ENCODE data around the gene TBC1D22A. TPM values are rescaled to one million over a fixed set of nuclear protein-coding genes. Genes with fewer than 3 reads are reported as not detected.

The TBC1D22A gene
- total RNA-seq, 1 experiment from 2014 or later, result 12.2 TPM

GRCh38 chr22:46953968-46954765 lies 191.7 kb downstream of the TBC1D22A start:
- DNase-seq (ENCODE audit: low read depth), result no peak

- no peak for DNase-seq (ENCODE audit: low read depth)
Observed at GRCh38 chr22:46954781-46955180, 192.3 kb downstream of the TBC1D22A start.

- DNase-seq (ENCODE audit: low read depth), result no peak
Observed at GRCh38 chr22:46956498-46957215, 194.2 kb downstream of the TBC1D22A start.

DNA sequence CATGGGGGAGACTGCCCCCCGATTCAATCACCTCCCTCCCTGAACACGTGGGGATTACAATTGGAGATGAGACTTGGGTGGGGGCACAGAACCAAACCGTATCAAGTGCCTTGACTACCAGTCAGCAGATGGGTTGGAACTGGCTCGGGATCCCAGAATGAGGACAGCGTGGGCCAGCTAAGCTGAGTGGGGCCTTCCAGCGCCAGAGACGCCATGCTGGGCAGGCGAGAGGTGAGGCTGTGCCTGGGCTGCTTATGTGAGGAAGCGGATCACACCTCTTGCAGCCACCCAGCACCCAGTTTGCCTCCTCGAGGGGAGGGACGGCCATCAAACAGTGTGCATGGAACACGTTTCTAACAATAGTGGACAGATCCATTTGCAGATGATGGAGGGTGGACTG lies 195.1 kb downstream of the TBC1D22A start:
- no peak for DNase-seq (ENCODE audit: low read depth)

DNA sequence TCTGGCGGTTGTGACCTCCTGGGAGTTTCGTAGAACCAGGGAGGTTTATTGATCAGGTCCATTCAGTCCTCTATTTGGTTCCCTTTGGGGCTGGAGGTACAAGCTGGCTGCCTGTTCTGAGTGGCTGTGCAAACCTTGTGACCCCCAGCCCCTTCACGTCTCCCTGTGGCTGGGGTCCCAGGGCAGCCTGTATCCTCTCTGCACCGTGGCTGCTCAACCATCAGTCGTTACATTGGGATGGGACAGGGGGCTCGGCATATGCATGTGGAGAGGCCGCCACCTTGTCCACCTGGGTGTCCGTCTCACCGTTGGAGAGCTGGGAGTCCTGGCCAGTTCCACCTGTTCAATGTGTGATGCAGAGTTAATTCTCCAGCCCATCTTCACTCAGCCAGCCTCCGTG lies 195.7 kb downstream of the TBC1D22A start:
- no peak for DNase-seq (ENCODE audit: low read depth)

DNA sequence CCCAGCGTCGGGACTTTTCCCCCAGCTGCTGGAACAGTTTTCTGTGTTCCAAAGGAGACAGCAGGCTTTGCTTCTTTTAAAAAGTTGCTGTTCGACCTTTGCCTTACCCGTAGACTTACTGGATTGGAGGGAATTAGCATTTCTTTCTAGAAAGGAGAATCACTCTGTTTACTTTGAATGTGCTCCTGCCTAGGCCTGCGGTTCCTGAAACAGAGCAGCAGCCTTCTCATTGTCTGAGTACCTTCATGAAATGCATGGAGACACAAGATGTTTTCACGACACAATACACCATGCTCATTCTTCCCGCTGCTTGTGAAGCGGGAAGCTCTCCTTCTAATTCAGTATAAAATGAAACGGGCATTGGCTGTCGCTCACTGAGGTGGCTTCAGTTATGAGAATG lies 196.2 kb downstream of the TBC1D22A start:
- DNase-seq (ENCODE audit: low read depth), result no peak

DNA sequence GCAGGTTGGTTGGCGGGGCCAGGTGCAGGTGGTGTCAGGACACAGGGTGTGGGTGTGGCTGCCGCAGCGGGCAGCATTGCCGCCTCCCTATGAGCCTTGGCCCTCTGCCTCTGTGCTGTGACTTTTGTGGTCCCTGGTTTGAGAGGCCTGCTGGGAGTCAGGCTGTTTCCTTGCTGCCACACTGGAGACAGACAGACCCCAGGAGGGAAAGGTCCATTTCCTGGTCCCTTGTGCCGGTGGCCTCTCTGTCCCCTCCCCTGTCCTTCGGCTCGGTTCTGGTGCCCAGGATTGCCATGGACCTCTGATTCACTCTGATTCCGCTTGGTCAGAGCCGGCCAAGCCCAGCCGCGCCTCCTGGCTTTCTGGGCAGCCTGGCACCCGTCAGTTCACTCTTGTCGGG lies 196.9 kb downstream of the TBC1D22A start:
- DNase-seq (ENCODE audit: low read depth), result no peak

- no peak for DNase-seq (ENCODE audit: low read depth)
Observed at GRCh38 chr22:46961591-46962295, 199.3 kb downstream of the TBC1D22A start.

DNA sequence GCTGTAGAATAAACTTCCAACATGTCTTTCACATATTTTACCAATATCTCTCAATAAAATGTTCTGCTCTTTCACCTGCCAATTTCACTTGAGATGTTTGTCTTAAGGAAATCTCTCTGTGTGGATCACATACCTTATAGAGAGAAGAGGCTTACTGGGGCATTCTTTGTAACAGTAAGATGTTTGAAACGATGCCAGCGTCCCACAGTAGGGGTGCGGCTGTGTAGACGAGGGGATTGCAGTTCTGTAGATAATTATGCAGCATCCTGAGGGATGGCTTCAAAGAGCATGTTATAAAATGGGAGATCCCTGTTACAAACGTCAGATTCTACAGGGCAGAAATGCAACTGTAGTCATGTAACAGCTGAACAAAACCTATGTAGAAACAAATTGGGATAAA lies 200.0 kb downstream of the TBC1D22A start:
- no peak for DNase-seq (ENCODE audit: low read depth)

DNA sequence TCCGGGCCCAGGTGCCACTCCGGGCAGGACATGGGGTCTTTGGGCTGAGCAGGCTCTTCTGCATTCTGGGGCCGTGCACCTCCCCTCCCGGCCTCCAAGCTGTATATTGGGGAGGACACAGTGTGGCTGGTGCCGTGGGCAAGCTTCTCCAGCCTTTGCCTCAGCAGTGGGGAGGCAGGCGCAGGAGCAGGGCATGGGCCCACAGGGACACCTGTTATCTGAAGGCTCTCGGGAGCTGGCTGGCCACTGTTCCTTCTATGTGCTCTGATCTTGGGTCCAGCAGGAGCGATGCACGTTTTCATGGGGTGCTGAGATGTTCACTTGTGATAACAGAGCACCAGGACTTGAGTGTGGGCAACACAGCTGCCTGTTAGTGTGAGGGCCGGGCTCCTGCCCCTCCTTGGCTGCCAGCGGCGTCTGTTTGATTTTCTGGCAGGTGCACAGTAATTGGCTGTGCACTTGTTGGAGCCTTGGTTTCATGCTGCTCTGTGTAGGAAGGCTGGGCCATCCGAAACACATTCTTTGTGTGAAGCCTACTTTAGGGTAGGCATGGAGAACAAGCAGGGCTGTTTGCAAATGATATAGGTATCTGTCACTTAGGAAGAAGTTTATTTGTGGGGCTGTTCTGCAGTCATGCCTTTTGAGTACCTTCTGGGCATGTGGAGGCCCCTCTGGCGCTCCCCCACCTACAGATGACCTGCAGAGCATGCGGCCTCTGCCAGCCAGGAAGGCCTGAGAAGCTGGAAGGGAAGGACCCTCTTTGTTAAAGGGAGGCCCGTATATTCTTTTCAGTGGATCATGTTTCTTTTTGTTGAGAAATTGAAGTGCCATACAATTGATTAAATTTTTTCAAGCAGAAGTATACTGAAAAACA lies 201.5 kb downstream of the TBC1D22A start:
- DNase-seq (ENCODE audit: low read depth), result no peak

DNA sequence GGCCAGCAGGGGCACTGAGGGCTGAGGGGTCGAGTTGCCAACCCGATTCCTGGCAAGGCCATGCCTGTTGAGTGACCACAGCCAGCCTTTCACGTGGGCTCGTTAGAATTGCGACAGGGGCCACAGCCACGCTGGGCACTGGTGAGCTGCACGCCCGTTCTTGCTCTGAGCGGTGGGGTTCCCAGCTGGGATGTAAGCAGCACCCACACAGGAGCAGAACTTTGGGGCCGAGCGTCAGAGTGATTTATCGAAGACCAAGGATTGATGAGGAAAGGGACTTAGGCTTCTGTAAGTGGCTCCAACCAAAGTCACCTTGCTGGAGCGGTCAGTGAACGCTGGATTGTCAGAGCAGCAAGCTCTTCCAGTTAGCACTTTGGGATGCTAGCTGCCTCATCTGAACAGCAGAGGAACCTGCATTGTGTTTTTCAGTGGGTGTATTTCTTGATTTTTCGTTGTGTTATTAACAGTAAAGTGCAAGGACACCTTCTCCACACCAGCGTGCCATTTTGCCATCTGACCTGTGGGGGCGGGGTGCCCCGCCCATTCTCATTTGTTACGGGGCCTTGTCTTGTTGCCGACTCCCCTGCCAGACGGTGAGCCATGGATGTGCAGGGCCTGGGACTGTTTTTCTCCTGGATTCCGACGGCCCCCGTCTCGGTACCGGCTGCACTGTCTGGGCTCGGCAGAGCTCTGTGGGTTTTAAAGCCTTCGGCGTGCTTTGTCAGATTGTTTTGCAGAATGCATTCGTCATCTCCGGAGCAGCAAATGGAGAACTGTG lies 202.5 kb downstream of the TBC1D22A start:
- DNase-seq (ENCODE audit: low read depth), result no peak

- DNase-seq (ENCODE audit: low read depth), result no peak
Observed at GRCh38 chr22:46965555-46966494, 203.4 kb downstream of the TBC1D22A start.

- DNase-seq (ENCODE audit: low read depth), result no peak
Observed at GRCh38 chr22:46966495-46966845, 204.0 kb downstream of the TBC1D22A start.

- DNase-seq (ENCODE audit: low read depth), result no peak
Observed at GRCh38 chr22:46966846-46967245, 204.4 kb downstream of the TBC1D22A start.

DNA sequence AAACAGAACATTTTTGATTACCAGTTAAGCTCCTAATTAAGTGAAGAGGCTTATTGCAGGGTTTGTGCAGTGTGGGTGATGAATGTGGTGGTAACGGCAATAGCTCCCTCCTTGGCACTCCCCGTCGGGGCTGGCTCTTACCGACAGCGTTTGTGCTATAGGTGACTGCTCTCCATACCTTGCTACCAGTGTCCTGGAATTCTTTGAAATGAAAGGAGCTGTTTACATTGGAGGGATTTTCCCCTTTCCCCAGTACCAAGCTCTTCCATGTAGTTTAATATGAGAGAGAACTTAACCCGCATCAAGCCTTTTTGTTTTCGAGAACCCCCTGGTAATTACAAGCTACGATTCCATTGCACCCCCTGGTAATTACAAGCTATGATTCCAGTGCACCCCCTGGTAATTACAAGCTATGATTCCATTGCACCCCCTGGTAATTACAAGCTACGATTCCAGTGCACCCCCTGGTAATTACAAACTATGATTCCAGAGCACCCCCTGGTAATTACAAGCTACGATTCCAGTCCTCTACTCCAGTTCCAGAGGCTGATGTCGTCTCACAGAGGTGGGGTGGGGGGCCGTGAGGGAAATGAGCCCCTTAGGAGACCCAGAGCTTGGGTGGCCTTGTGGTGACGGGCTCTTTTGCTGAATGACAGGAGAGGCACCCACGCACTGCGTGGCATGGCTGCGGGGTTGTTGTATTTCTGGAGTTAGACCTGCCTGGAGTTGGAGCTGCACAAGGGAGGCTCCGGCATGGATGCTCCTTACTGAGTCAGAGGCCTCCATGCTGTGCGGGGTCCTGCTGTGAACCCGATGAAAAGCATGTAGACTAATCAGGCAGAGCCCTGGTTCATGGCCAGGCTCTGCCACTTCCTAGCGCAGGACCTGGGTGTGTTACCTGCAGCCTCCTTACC lies 205.3 kb downstream of the TBC1D22A start:
- DNase-seq (ENCODE audit: low read depth), result no peak

- DNase-seq (ENCODE audit: low read depth), result no peak
Observed at GRCh38 chr22:46968359-46968740, 205.9 kb downstream of the TBC1D22A start.

- no peak for DNase-seq (ENCODE audit: low read depth)
Observed at GRCh38 chr22:46968848-46969247, 206.4 kb downstream of the TBC1D22A start.

- DNase-seq (ENCODE audit: low read depth), result no peak
Observed at GRCh38 chr22:46969491-46969890, 207.0 kb downstream of the TBC1D22A start.
